CD4-positive, alpha-beta T cell treated with Interleukin-2 at 100 ng/mL for 4 hours (primary cell): Measurements from ENCODE around the gene STAB2.

Source experiments
- DNase-seq: peaks from one replicate; pipeline ENCODE4 v3.0.0-alpha.2; 2020; ENCODE audit warnings: low spot score

Gene STAB2

GRCh38 chr12:103691063-103691462 lies 104.0 kb downstream of the STAB2 start:
- DNase-seq, result no peak

GRCh38 chr12:103696101-103696500 lies 109.0 kb downstream of the STAB2 start:
- no peak for DNase-seq

GRCh38 chr12:103697971-103698751 lies 111.1 kb downstream of the STAB2 start:
- no peak for DNase-seq

GRCh38 chr12:103698752-103699560 lies 111.9 kb downstream of the STAB2 start:
- no peak for DNase-seq

- DNase-seq, result no peak
Measured at GRCh38 chr12:103705098-103705497, 118.0 kb downstream of the STAB2 start.

- DNase-seq, result no peak
Measured at GRCh38 chr12:103705927-103706326, 118.9 kb downstream of the STAB2 start.

- DNase-seq, result no peak
Measured at GRCh38 chr12:103707446-103707845, 120.4 kb downstream of the STAB2 start.

- no peak for DNase-seq
Measured at GRCh38 chr12:103710544-103710943, 123.5 kb downstream of the STAB2 start.

- no peak for DNase-seq
Measured at GRCh38 chr12:103712216-103712615, 125.1 kb downstream of the STAB2 start.

GRCh38 chr12:103715494-103715893 lies 128.4 kb downstream of the STAB2 start:
- no peak for DNase-seq

- DNase-seq, result no peak
Measured at GRCh38 chr12:103716517-103717196, 129.6 kb downstream of the STAB2 start.

- DNase-seq, result no peak
Measured at GRCh38 chr12:103725398-103725797, 138.3 kb downstream of the STAB2 start.

GRCh38 chr12:103727638-103728037 lies 140.6 kb downstream of the STAB2 start:
- DNase-seq, result no peak

GRCh38 chr12:103728323-103728722 lies 141.2 kb downstream of the STAB2 start:
- DNase-seq, result no peak

GRCh38 chr12:103729499-103729898 lies 142.4 kb downstream of the STAB2 start:
- no peak for DNase-seq

- no peak for DNase-seq
Measured at GRCh38 chr12:103731539-103731938, 144.5 kb downstream of the STAB2 start.

GRCh38 chr12:103734863-103735262 lies 147.8 kb downstream of the STAB2 start:
- no peak for DNase-seq

GRCh38 chr12:103735291-103735690 lies 148.2 kb downstream of the STAB2 start:
- no peak for DNase-seq

GRCh38 chr12:103736572-103736971 lies 149.5 kb downstream of the STAB2 start:
- no peak for DNase-seq

GRCh38 chr12:103737881-103738280 lies 150.8 kb downstream of the STAB2 start:
- no peak for DNase-seq

- no peak for DNase-seq
Measured at GRCh38 chr12:103742349-103742932, 155.4 kb downstream of the STAB2 start.

- DNase-seq, result no peak
Measured at GRCh38 chr12:103743788-103744187, 156.7 kb downstream of the STAB2 start.
